HepG2 (cell line): Measurements from ENCODE around the gene UQCRHL. TPM values are rescaled to one million over a fixed set of nuclear protein-coding genes. Genes with fewer than 3 reads are reported as not detected.
A peak's percentile ranks its signal among the peaks of the same experiment; 100 is the strongest.

ENCODE experiments used
- CCDC6 ChIP-seq: sonication (generic); formaldehyde crosslinking; IDR thresholded peaks from 2 replicates; pipeline ENCODE4 v1.8.1; 2022; ENCODE audit warnings: mild to moderate bottlenecking, missing genetic modification reagents, moderate library complexity
- HOXA7 ChIP-seq: sonication (generic); formaldehyde crosslinking; IDR thresholded peaks from 2 replicates; pipeline ENCODE4 v1.8.1; 2022; ENCODE audit warnings: mild to moderate bottlenecking, missing genetic modification reagents, moderate library complexity
- JUND ChIP-seq: sonication (generic); formaldehyde crosslinking; IDR thresholded peaks from 2 replicates; pipeline ENCODE4 v1.8.0; 2022; ENCODE audit warnings: mild to moderate bottlenecking, missing genetic modification reagents
- MBD4 ChIP-seq: IDR thresholded peaks from 2 replicates; pipeline ENCODE4 v1.6.1; 2012; ENCODE audit warnings: low read length, inconsistent platforms, borderline replicate concordance
- MED8 ChIP-seq: sonication (generic); formaldehyde crosslinking; IDR thresholded peaks from 2 replicates; pipeline ENCODE4 v1.8.1; 2023; ENCODE audit warnings: mild to moderate bottlenecking, missing genetic modification reagents; ENCODE audit not compliant: insufficient replicate concordance
- MEIS1 ChIP-seq: sonication (generic); formaldehyde crosslinking; IDR thresholded peaks from 2 replicates; pipeline ENCODE4 v1.9.0; 2021; ENCODE audit warnings: mild to moderate bottlenecking, missing genetic modification reagents, moderate library complexity, borderline replicate concordance
- MLLT10 ChIP-seq: sonication (generic); formaldehyde crosslinking; IDR thresholded peaks from 2 replicates; pipeline ENCODE4 v1.4.0; 2020; ENCODE audit warnings: missing genetic modification reagents
- MYC ChIP-seq: sonication (generic); formaldehyde crosslinking; IDR thresholded peaks from 2 replicates; pipeline ENCODE4 v1.9.0; 2021; ENCODE audit warnings: missing genetic modification reagents, borderline replicate concordance
- NR1H2 ChIP-seq: sonication (generic); formaldehyde crosslinking; IDR thresholded peaks from 2 replicates; pipeline ENCODE4 v1.8.1; 2022; ENCODE audit warnings: low read depth, missing genetic modification reagents, borderline replicate concordance
- RBM22 ChIP-seq: fragments of 200-400 bp; formaldehyde crosslinking; optimal IDR thresholded peaks from 2 replicates; pipeline ENCODE3; 2017; ENCODE audit warnings: mild to moderate bottlenecking, low read length, moderate library complexity
- ZEB1 ChIP-seq: IDR thresholded peaks from 2 replicates; pipeline ENCODE4 v1.6.1; 2012; ENCODE audit warnings: mild to moderate bottlenecking, low read depth, inconsistent platforms; ENCODE audit not compliant: insufficient replicate concordance
- ZNF101 ChIP-seq: sonication (generic); formaldehyde crosslinking; IDR thresholded peaks from 2 replicates; pipeline ENCODE4 v1.4.0; 2020; ENCODE audit warnings: mild to moderate bottlenecking, low read depth, missing genetic modification reagents, borderline replicate concordance
- ZNF24 ChIP-seq: fragments of 450-650 bp; IDR thresholded peaks from 2 replicates; pipeline ENCODE4 v1.6.1; 2017; ENCODE audit warnings: antibody characterized with exemption, mild to moderate bottlenecking
- ZNF264 ChIP-seq: sonication (generic); formaldehyde crosslinking; IDR thresholded peaks from 2 replicates; pipeline ENCODE4 v1.4.0; 2020; ENCODE audit warnings: missing genetic modification reagents
- ZNF33A ChIP-seq: sonication (generic); formaldehyde crosslinking; IDR thresholded peaks from 2 replicates; pipeline ENCODE4 v1.5.1; 2020; ENCODE audit warnings: missing genetic modification reagents, mild to moderate bottlenecking, moderate library complexity, borderline replicate concordance
- ZNF460 ChIP-seq: sonication (generic); formaldehyde crosslinking; IDR thresholded peaks from 2 replicates; pipeline ENCODE4 v1.5.1; 2020; ENCODE audit warnings: missing genetic modification reagents, mild to moderate bottlenecking, borderline replicate concordance
- ZNF484 ChIP-seq: sonication (generic); formaldehyde crosslinking; IDR thresholded peaks from 2 replicates; pipeline ENCODE4 v1.5.1; 2020; ENCODE audit warnings: mild to moderate bottlenecking, low read depth, missing genetic modification reagents, borderline replicate concordance
- ZNF713 ChIP-seq: sonication (generic); formaldehyde crosslinking; IDR thresholded peaks from 2 replicates; pipeline ENCODE4 v1.4.0; 2020; ENCODE audit warnings: mild to moderate bottlenecking, missing genetic modification reagents
- ZSCAN31 ChIP-seq: sonication (generic); formaldehyde crosslinking; IDR thresholded peaks from 2 replicates; pipeline ENCODE4 v1.5.0; 2020; ENCODE audit warnings: low read depth, mild to moderate bottlenecking, missing genetic modification reagents
- polyA plus RNA-seq, 8 experiments: library from polyadenylated mRNA; depleted of rRNA in 3 of 8; stranded (reverse) in 7 of 8; unstranded in 1 of 8; fragments of >200 nt; fragmentation: Illumina TruSeq in 4 of 8; extraction: Trizol in 4 of 8; gene quantifications; 2 replicates each; pipeline versions ENCODE4 v1.2.1 to v1.2.3, GENCODE V29; 2011 to 2016; ENCODE audit warnings: low read depth in 4 of 8, missing spikeins in 1 of 8, mixed read lengths in 1 of 8; ENCODE audit not compliant: insufficient read depth in 1 of 8
- total RNA-seq, 5 experiments: library from RNA; depleted of rRNA; stranded (reverse); fragments of >200 nt; fragmentation: Illumina TruSeq; extraction: Trizol; gene quantifications; 2 replicates each; pipeline ENCODE4 v1.2.3, GENCODE V29; 2016; ENCODE audit warnings: low read depth in 1 of 5
- TF ChIP-seq, protein P1 (sequence below): sonication (generic); formaldehyde crosslinking; IDR thresholded peaks from 2 replicates; pipeline ENCODE4 v1.4.0; 2020; ENCODE audit warnings: mild to moderate bottlenecking, missing genetic modification reagents
- TF ChIP-seq, protein P2 (sequence below): sonication (generic); formaldehyde crosslinking; IDR thresholded peaks from 2 replicates; pipeline ENCODE4 v1.5.1; 2020; ENCODE audit warnings: missing genetic modification reagents, mild to moderate bottlenecking, borderline replicate concordance
- TF ChIP-seq, protein P3 (sequence below): sonication (generic); formaldehyde crosslinking; IDR thresholded peaks from 2 replicates; pipeline ENCODE4 v1.4.0; 2020; ENCODE audit warnings: missing genetic modification reagents

The UQCRHL gene
- total and polyA plus RNA-seq, 2 of the 13 experiments (the other 11 are each of a cell fraction or from before 2014, with no cell fraction given) = 1.8 to 2.3 TPM

DNA sequence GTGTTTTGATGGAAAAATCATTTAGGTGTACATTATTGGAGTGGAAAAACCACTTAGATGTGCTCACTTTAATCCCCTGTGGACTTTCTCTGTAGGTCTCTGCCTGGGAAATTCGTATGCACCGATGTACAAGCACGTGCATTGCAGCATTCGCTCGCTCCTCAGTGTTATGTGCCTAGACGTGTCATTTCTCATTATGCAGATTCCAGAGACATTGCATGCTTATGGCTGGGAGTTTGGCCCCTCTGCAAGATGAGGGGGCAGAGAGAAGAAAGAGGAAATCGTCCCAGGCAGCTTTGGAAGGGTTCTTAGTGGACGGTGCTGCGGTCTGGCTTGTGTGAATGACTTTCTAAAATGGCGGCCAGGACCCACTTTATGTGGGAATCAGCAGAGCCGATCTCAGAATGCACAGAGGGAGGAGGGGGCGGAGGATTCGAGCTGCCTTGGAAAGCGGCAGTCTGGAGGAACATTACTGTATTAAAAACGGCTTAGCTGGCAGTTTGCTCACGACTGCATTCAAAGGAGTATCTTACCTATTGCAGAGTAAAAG is 42.4 kb upstream of the UQCRHL start (continued):
- TF ChIP-seq MED8 (no peak), ZNF101 (0 out of 2 replicates have a peak, but pooled peaks have one; percentile 45), ZNF713 (CRISPR knock-in tag) (peak; percentile 64; the same call in 1 of the 2 replicates), JUND (CRISPR knock-in tag) (no peak), NR1H2 (CRISPR knock-in tag) (no peak), ZEB1 (no peak), ZNF264 (CRISPR knock-in tag) (no peak), MBD4 (no peak), ZNF460 (no peak), RBM22 (no peak), MYC (peak; percentile 76), MLLT10 (CRISPR knock-in tag) (no peak), ZNF24 (no peak), CCDC6 (CRISPR knock-in tag) (no peak), MEIS1 (CRISPR knock-in tag) (0 out of 2 replicates have a peak, but pooled peaks have one; percentile 20), HOXA7 (CRISPR knock-in tag) (no peak), ZNF484 (no peak), ZSCAN31 (CRISPR knock-in tag) (no peak), ZNF33A (CRISPR knock-in tag) (no peak)
- TF ChIP-seq, protein P1, sequence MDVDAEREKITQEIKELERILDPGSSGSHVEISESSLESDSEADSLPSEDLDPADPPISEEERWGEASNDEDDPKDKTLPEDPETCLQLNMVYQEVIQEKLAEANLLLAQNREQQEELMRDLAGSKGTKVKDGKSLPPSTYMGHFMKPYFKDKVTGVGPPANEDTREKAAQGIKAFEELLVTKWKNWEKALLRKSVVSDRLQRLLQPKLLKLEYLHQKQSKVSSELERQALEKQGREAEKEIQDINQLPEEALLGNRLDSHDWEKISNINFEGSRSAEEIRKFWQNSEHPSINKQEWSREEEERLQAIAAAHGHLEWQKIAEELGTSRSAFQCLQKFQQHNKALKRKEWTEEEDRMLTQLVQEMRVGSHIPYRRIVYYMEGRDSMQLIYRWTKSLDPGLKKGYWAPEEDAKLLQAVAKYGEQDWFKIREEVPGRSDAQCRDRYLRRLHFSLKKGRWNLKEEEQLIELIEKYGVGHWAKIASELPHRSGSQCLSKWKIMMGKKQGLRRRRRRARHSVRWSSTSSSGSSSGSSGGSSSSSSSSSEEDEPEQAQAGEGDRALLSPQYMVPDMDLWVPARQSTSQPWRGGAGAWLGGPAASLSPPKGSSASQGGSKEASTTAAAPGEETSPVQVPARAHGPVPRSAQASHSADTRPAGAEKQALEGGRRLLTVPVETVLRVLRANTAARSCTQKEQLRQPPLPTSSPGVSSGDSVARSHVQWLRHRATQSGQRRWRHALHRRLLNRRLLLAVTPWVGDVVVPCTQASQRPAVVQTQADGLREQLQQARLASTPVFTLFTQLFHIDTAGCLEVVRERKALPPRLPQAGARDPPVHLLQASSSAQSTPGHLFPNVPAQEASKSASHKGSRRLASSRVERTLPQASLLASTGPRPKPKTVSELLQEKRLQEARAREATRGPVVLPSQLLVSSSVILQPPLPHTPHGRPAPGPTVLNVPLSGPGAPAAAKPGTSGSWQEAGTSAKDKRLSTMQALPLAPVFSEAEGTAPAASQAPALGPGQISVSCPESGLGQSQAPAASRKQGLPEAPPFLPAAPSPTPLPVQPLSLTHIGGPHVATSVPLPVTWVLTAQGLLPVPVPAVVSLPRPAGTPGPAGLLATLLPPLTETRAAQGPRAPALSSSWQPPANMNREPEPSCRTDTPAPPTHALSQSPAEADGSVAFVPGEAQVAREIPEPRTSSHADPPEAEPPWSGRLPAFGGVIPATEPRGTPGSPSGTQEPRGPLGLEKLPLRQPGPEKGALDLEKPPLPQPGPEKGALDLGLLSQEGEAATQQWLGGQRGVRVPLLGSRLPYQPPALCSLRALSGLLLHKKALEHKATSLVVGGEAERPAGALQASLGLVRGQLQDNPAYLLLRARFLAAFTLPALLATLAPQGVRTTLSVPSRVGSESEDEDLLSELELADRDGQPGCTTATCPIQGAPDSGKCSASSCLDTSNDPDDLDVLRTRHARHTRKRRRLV (CRISPR knock-in tag) = no peak
- TF ChIP-seq, protein P2, sequence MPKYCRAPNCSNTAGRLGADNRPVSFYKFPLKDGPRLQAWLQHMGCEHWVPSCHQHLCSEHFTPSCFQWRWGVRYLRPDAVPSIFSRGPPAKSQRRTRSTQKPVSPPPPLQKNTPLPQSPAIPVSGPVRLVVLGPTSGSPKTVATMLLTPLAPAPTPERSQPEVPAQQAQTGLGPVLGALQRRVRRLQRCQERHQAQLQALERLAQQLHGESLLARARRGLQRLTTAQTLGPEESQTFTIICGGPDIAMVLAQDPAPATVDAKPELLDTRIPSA (CRISPR knock-in tag) = no peak
- TF ChIP-seq, protein P3, sequence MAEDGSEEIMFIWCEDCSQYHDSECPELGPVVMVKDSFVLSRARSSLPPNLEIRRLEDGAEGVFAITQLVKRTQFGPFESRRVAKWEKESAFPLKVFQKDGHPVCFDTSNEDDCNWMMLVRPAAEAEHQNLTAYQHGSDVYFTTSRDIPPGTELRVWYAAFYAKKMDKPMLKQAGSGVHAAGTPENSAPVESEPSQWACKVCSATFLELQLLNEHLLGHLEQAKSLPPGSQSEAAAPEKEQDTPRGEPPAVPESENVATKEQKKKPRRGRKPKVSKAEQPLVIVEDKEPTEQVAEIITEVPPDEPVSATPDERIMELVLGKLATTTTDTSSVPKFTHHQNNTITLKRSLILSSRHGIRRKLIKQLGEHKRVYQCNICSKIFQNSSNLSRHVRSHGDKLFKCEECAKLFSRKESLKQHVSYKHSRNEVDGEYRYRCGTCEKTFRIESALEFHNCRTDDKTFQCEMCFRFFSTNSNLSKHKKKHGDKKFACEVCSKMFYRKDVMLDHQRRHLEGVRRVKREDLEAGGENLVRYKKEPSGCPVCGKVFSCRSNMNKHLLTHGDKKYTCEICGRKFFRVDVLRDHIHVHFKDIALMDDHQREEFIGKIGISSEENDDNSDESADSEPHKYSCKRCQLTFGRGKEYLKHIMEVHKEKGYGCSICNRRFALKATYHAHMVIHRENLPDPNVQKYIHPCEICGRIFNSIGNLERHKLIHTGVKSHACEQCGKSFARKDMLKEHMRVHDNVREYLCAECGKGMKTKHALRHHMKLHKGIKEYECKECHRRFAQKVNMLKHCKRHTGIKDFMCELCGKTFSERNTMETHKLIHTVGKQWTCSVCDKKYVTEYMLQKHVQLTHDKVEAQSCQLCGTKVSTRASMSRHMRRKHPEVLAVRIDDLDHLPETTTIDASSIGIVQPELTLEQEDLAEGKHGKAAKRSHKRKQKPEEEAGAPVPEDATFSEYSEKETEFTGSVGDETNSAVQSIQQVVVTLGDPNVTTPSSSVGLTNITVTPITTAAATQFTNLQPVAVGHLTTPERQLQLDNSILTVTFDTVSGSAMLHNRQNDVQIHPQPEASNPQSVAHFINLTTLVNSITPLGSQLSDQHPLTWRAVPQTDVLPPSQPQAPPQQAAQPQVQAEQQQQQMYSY (CRISPR knock-in tag) = no peak
